Mesendoderm (in vitro differentiated cells): ENCODE data around the gene CDH24.

Source experiments
- DNase-seq: peaks from one replicate; pipeline ENCODE4 v3.0.0; 2013
- H2AK5ac ChIP-seq: 2 replicates; pipeline ENCODE4 v1.6.1; 2013; ENCODE audit warnings: low read length, inconsistent platforms
- H2BK120ac ChIP-seq: 2 replicates; pipeline ENCODE4 v1.6.1; 2013; ENCODE audit warnings: low read depth, mild to moderate bottlenecking, low read length, moderate library complexity, mixed read lengths
- H2BK15ac ChIP-seq: replicated peaks from 2 replicates; pipeline ENCODE4 v1.6.1; 2013; ENCODE audit warnings: low read depth, mild to moderate bottlenecking, moderate library complexity
- H2BK5ac ChIP-seq: 2 replicates; pipeline ENCODE4 v1.6.1; 2013; ENCODE audit warnings: low read length, inconsistent platforms
- H3K18ac ChIP-seq: 2 replicates; pipeline ENCODE4 v1.6.1; 2013; ENCODE audit warnings: mild to moderate bottlenecking, low read length, mixed read lengths
- H3K23ac ChIP-seq: one replicate; pipeline ENCODE4 v1.6.1; 2013; ENCODE audit warnings: low read length
- H3K27ac ChIP-seq: 2 replicates; pipeline ENCODE4 v1.5.1; 2013; ENCODE audit warnings: low read depth, mild to moderate bottlenecking, inconsistent platforms, low read length, moderate library complexity
- H3K27me3 ChIP-seq: 2 replicates; pipeline ENCODE4 v1.6.1; 2013; ENCODE audit warnings: low read length, control low read depth, mild to moderate bottlenecking, inconsistent platforms; ENCODE audit not compliant: insufficient read depth, poor library complexity
- H3K36me3 ChIP-seq: 2 replicates; pipeline ENCODE4 v1.6.1; 2013; ENCODE audit warnings: low read length, inconsistent platforms; ENCODE audit not compliant: control insufficient read depth, insufficient read depth
- H3K4ac ChIP-seq: one replicate; pipeline ENCODE4 v1.6.1; 2013; ENCODE audit warnings: low read depth, mild to moderate bottlenecking, low read length, moderate library complexity
- H3K4me1 ChIP-seq: 2 replicates; pipeline ENCODE4 v1.6.1; 2013; ENCODE audit warnings: low read depth, low read length, inconsistent platforms; ENCODE audit not compliant: control insufficient read depth
- H3K4me2 ChIP-seq: 2 replicates; pipeline ENCODE4 v1.6.1; 2013; ENCODE audit warnings: low read length
- H3K4me3 ChIP-seq: 2 replicates; pipeline ENCODE4 v1.5.1; 2013; ENCODE audit warnings: mild to moderate bottlenecking, low read length
- H3K56ac ChIP-seq: one replicate; pipeline ENCODE4 v1.6.1; 2013; ENCODE audit warnings: low read length
- H3K79me1 ChIP-seq: 2 replicates; pipeline ENCODE4 v1.6.1; 2013; ENCODE audit warnings: low read length, inconsistent platforms
- H3K79me2 ChIP-seq: 2 replicates; pipeline ENCODE4 v1.6.1; 2013; ENCODE audit warnings: mild to moderate bottlenecking, low read length; ENCODE audit not compliant: control insufficient read depth, insufficient read depth
- H3K9ac ChIP-seq: 2 replicates; pipeline ENCODE4 v1.6.1; 2013; ENCODE audit warnings: low read length, inconsistent platforms
- H4K5ac ChIP-seq: one replicate; pipeline ENCODE4 v1.6.1; 2013; ENCODE audit warnings: low read length
- H4K8ac ChIP-seq: one replicate; pipeline ENCODE4 v1.6.1; 2013; ENCODE audit warnings: low read depth, mild to moderate bottlenecking, control low read depth, low read length, moderate library complexity
- WGBS: extraction: QIAGEN DNeasy Blood & Tissue Kit; methylation state at CpG from one replicate; pipeline ENCODE4 v1.1.7; 2013; ENCODE audit warnings: low lambda C conversion rate, missing lambda C conversion rate; ENCODE audit not compliant: insufficient coverage; ENCODE audit errors: extremely low coverage; 5-methylcytosine and 5-hydroxymethylcytosine counted together

The CDH24 gene

DNA sequence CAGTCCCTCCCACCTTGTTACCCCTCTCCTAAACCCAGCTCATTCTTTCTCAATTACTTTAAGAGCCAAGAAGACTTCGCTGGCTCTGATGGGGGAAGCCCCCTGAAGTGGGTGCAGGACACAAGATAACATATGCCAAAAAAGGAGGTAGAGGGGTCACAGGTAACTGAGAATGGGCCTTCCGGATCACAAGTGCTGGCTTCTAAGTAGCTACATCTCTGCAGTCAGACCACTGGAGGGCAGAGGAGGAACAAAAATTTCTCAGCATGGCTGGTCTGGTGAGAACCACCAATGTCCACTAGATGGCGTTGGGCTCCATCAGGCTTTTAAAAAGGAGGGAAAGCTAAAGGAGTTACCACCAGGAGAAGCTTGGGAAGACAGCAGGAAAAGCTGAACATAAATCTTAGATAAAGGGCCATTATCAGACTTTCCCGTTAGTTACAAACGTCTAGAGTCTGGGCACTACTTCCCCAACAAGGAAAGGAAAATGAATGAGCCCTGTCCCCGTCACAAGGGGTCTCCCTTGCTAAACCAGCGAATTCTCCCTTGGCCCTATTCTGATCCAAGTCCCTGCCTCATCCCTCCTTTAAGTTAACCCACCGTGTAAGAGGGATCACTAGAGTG lies 11.6 kb upstream of the CDH24 start:
- Histone ChIP-seq H3K4ac (no peak overlapping the region), H3K4me2 (peak overlapping the region; percentile 42), H3K79me1 (peaks cover 23% of the 10 kb centered on the region), H3K56ac (peak overlapping the region; percentile 80), H3K79me2 (peaks cover 55% of the 10 kb centered on the region), H4K8ac (no peak overlapping the region), H3K36me3 (peaks cover 27% of the 10 kb centered on the region), H3K27me3 (no peaks in the 10 kb centered on the region), H2AK5ac (no peak overlapping the region), H3K23ac (no peak overlapping the region), H3K4me3 (no peak overlapping the region), H3K9ac (peak overlapping the region; percentile 71), H2BK5ac (no peak overlapping the region), H3K4me1 (peaks cover 17% of the 10 kb centered on the region), H4K5ac (no peak overlapping the region), H2BK15ac (no peak overlapping the region), H3K27ac (peak overlapping the region; percentile 75), H3K18ac (no peak overlapping the region), H2BK120ac (no peak overlapping the region)
- no CpG with 5 or more reads among the region's 8 CpGs for WGBS
- DNase-seq = peak; percentile 97

GRCh38 chr14:23067847-23068788 lies 10.8 kb upstream of the CDH24 start:
- H3K4me2 ChIP-seq = peak overlapping the region; percentile 42
- no peak overlapping the region for H2BK120ac ChIP-seq
- H3K18ac ChIP-seq = no peak overlapping the region
- WGBS = no CpG with 5 or more reads among the region's 14 CpGs
- no peak for DNase-seq
- no peak overlapping the region for H3K23ac ChIP-seq
- no peaks in the 10 kb centered on the region for H3K27me3 ChIP-seq
- peak overlapping the region; percentile 40 for H3K56ac ChIP-seq
- H4K8ac ChIP-seq = no peak overlapping the region
- peaks cover 28% of the 10 kb centered on the region for H3K79me1 ChIP-seq
- no peak overlapping the region for H2BK15ac ChIP-seq
- no peak overlapping the region for H3K4ac ChIP-seq
- H4K5ac ChIP-seq = no peak overlapping the region
- no peak overlapping the region for H3K27ac ChIP-seq
- H2AK5ac ChIP-seq = no peak overlapping the region
- no peak overlapping the region for H2BK5ac ChIP-seq
- H3K79me2 ChIP-seq = peaks cover 56% of the 10 kb centered on the region
- peaks cover 17% of the 10 kb centered on the region for H3K4me1 ChIP-seq
- H3K9ac ChIP-seq = peak overlapping the region; percentile 64
- H3K36me3 ChIP-seq = peaks cover 34% of the 10 kb centered on the region
- no peak overlapping the region for H3K4me3 ChIP-seq

GRCh38 chr14:23066855-23067744 lies 9.8 kb upstream of the CDH24 start:
- WGBS = no CpG with 5 or more reads among the region's 23 CpGs
- H3K4me2 ChIP-seq = no peak overlapping the region
- DNase-seq = no peak
- H3K36me3 ChIP-seq = peaks cover 38% of the 10 kb centered on the region
- H3K4me1 ChIP-seq = peaks cover 10% of the 10 kb centered on the region
- peaks cover 56% of the 10 kb centered on the region for H3K79me2 ChIP-seq
- H3K4ac ChIP-seq = no peak overlapping the region
- no peak overlapping the region for H3K18ac ChIP-seq
- H2BK5ac ChIP-seq = no peak overlapping the region
- H3K27me3 ChIP-seq = no peaks in the 10 kb centered on the region
- no peak overlapping the region for H2BK15ac ChIP-seq
- no peak overlapping the region for H3K56ac ChIP-seq
- no peak overlapping the region for H4K8ac ChIP-seq
- H3K27ac ChIP-seq = no peak overlapping the region
- no peak overlapping the region for H2BK120ac ChIP-seq
- H3K9ac ChIP-seq = no peak overlapping the region
- peaks cover 27% of the 10 kb centered on the region for H3K79me1 ChIP-seq
- no peak overlapping the region for H4K5ac ChIP-seq
- no peak overlapping the region for H2AK5ac ChIP-seq
- no peak overlapping the region for H3K23ac ChIP-seq
- no peak overlapping the region for H3K4me3 ChIP-seq

- DNase-seq = no peak
- Histone ChIP-seq H4K5ac (no peak overlapping the region), H3K56ac (no peak overlapping the region), H3K9ac (no peak overlapping the region), H2AK5ac (no peak overlapping the region), H3K79me1 (peaks cover 27% of the 10 kb centered on the region), H2BK5ac (no peak overlapping the region), H3K4me2 (no peak overlapping the region), H3K23ac (no peak overlapping the region), H2BK15ac (no peak overlapping the region), H3K27ac (no peak overlapping the region), H3K18ac (no peak overlapping the region), H3K36me3 (peaks cover 40% of the 10 kb centered on the region), H3K4me3 (no peak overlapping the region), H3K4ac (no peak overlapping the region), H3K27me3 (no peaks in the 10 kb centered on the region), H3K4me1 (peaks cover 6% of the 10 kb centered on the region), H2BK120ac (no peak overlapping the region), H3K79me2 (peaks cover 56% of the 10 kb centered on the region), H4K8ac (no peak overlapping the region)
- WGBS = no CpG with 5 or more reads among the region's 3 CpGs
Measured at GRCh38 chr14:23066368-23066767, 9.0 kb upstream of the CDH24 start.

DNA sequence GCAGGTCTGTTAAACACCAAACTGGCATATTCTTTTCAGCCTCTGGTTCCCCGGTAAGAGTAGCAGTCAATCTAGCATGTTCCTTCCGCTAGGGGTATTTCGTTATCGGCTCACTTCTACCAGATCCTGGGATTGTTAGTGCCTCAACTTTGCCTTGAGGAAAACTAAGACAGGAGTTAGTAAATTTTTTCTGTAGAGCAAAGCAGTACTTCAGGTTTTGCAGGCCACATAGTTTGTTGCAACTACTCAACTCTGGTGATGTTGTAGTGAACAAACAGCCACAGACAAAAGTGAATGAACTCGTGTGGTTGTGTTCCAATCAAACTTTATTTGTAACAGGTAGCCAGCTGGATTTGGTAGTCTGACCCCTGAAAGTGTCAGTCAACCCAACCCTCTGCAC lies 6.3 kb upstream of the CDH24 start:
- Histone ChIP-seq H3K27me3 (no peaks in the 10 kb centered on the region), H3K4me1 (peaks cover 6% of the 10 kb centered on the region), H4K5ac (no peak overlapping the region), H3K23ac (no peak overlapping the region), H2BK15ac (no peak overlapping the region), H3K4me3 (no peak overlapping the region), H3K79me2 (peaks cover 35% of the 10 kb centered on the region), H4K8ac (no peak overlapping the region), H3K36me3 (peaks cover 45% of the 10 kb centered on the region), H3K79me1 (peaks cover 27% of the 10 kb centered on the region), H2BK5ac (no peak overlapping the region), H2BK120ac (no peak overlapping the region), H3K9ac (no peak overlapping the region), H3K56ac (no peak overlapping the region), H2AK5ac (no peak overlapping the region), H3K18ac (no peak overlapping the region), H3K4ac (no peak overlapping the region), H3K27ac (no peak overlapping the region), H3K4me2 (no peak overlapping the region)
- DNase-seq = no peak
- no CpG with 5 or more reads among the region's 5 CpGs for WGBS
